IPS DF 6.9 (cell line): ENCODE measurements around the gene TAS2R7.

Experiments used
- DNase-seq: peaks from one replicate; pipeline ENCODE4 v3.0.0-alpha.2; 2013; ENCODE audit warnings: low read depth, low spot score
- H3K27ac ChIP-seq: one replicate; pipeline ENCODE4 v1.5.1; 2013; ENCODE audit warnings: low read length, control low read depth
- H3K27me3 ChIP-seq: 2 replicates; pipeline ENCODE4 v1.6.1; 2013; ENCODE audit warnings: mild to moderate bottlenecking, low read length; ENCODE audit not compliant: control insufficient read depth, insufficient read depth
- H3K36me3 ChIP-seq: 2 replicates; pipeline ENCODE4 v1.6.1; 2013; ENCODE audit warnings: low read length; ENCODE audit not compliant: control insufficient read depth, insufficient read depth
- H3K4me1 ChIP-seq: 2 replicates; pipeline ENCODE4 v1.6.1; 2013; ENCODE audit warnings: low read length; ENCODE audit not compliant: control insufficient read depth, insufficient read depth
- H3K4me3 ChIP-seq: 2 replicates; pipeline ENCODE4 v1.5.1; 2013; ENCODE audit warnings: mild to moderate bottlenecking, low read length
- H3K9me3 ChIP-seq: 2 replicates; pipeline ENCODE4 v1.6.1; 2013; ENCODE audit warnings: low read length, inconsistent platforms; ENCODE audit not compliant: control insufficient read depth, insufficient read depth
- whole genome bisulfite sequencing: extraction: QIAGEN DNeasy Blood & Tissue Kit; methylation state at CpG from one replicate; pipeline ENCODE4 v1.1.7; 2013; ENCODE audit warnings: mixed read lengths, missing lambda C conversion rate; ENCODE audit not compliant: insufficient read length, insufficient coverage; 5-methylcytosine and 5-hydroxymethylcytosine counted together

Gene TAS2R7, protein sequence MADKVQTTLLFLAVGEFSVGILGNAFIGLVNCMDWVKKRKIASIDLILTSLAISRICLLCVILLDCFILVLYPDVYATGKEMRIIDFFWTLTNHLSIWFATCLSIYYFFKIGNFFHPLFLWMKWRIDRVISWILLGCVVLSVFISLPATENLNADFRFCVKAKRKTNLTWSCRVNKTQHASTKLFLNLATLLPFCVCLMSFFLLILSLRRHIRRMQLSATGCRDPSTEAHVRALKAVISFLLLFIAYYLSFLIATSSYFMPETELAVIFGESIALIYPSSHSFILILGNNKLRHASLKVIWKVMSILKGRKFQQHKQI

DNA sequence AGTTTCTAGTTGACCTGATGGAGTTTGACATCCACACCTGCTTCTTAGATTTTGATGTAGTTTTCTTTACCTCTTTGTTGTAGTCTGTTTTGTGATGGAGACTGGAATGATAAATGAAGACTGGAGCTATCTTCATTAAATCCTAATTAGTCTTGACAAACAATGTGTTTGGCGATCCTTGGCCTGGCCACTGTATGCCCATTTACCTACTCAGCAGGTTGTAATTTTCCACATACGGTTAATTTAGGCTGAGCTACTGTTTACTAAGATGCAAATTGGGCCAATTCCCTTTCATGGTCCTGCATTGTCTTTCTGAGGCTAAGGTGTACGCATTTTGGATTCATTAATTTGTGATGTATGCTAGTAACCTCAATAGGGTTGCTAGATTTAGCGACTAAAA is at the start of gene TAS2R7:
Gene TAS2R7, minus strand, starts transcription at position 41 of the 400 bp plus-strand sequence. CDS start 57 bp downstream, outside the sequence.
- Histone ChIP-seq H3K4me1 (no peaks in the 10 kb centered on the region), H3K27ac (no peak within 1 kb of the TSS), H3K4me3 (no peak within 1 kb of the TSS), H3K9me3 (no peaks in the 10 kb centered on the region), H3K27me3 (no peaks in the 10 kb centered on the region), H3K36me3 (no peaks in the 10 kb centered on the region)
- DNase-seq = no peak
- WGBS = no CpG with 5 or more reads among the region's 4 CpGs

DNA sequence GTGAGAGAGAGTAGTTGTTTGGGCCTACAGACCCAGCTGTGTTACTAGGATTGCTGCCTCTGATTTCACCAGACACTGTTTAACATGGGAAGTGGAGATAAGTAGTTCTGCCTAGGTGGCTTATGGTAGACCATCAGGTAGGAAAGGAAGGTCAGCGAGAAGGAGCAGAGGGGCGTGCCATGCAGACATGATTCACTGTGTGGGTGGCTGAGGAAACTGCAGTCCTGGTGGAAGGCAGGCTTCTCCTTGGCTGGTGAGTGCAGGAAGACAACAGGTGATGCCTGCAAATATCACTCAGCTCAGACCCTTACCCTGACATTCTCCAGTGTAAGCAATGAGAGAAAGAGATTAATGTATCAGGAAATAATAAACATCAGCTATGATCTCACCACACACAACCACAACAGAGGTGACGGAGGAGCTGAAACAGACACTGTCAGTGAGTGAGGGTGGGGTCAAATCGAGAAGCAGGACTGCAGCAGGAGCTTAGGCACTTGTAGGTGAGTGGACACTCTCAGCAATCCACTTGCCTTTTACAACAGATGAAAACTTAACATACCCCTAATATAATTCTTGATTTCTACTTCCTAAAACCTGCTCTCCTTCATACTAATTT is 48.9 kb upstream of the TAS2R7 start:
- Histone ChIP-seq H3K36me3 (0 out of 2 replicates have a peak, but pooled peaks cover 3% of the 10 kb centered on the region), H3K27me3 (no peaks in the 10 kb centered on the region), H3K9me3 (peaks cover 8% of the 10 kb centered on the region), H3K4me3 (no peak overlapping the region), H3K27ac (no peak overlapping the region), H3K4me1 (no peaks in the 10 kb centered on the region)
- no CpG with 5 or more reads among the region's 4 CpGs for WGBS
- DNase-seq = no peak

DNA sequence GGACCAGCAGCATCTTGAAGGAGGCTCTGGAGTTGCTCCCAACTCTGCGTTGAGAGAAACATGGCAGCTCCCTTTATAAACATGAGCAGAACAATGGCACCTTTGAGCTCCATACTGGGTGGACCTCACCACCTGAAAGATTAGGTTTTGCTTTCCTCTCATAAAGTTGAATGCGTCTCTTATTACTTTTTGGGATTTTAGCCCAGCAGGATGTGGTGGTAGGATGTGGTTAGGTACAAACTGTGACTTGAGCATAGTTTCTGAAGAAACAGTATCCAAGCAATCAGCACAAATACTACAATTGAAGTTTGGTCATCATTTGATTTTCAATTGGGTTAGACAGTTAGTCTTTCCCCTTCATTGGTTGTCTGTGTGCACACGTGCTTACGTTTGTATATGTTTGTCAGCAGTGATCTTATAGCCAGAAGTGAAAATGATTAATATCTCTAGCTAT is 47.0 kb upstream of the TAS2R7 start, which contains the start of gene PRR4:
Gene PRR4, minus strand, starts transcription at position 51 of the 454 bp plus-strand sequence. Its CDS starts 38 bp downstream, at position 13.
- H3K9me3 ChIP-seq = peaks cover under 1% of the 10 kb centered on the region; the same call in 1 of the 2 replicates
- H3K27ac ChIP-seq = no peak within 1 kb of the TSS
- no peak within 1 kb of the TSS for H3K4me3 ChIP-seq
- no peaks in the 10 kb centered on the region for H3K4me1 ChIP-seq
- no peaks in the 10 kb centered on the region for H3K27me3 ChIP-seq
- no peaks in the 10 kb centered on the region for H3K36me3 ChIP-seq
- DNase-seq = no peak
- no CpG with 5 or more reads among the region's 4 CpGs for WGBS

DNA sequence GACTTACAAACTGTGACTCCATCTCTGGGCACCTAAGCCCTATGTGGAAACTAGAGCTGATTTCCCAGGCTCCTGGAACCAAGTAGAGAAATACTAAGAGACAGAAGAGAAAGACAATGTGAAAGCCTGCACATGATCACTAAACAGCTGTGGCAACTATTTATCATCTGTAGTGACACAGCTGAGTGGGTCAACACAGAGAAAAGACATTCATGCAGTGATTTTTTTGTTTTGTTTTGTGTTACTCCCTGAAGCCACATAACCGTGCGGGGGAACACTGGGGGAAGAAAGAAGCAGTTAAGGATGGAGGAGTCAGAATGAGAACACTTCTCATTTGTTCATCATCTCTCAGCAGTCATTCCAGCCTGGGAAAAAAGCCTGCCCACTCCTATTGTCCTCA is 45.3 kb upstream of the TAS2R7 start:
- Histone ChIP-seq H3K27ac (no peak overlapping the region), H3K27me3 (no peaks in the 10 kb centered on the region), H3K4me3 (no peak overlapping the region), H3K9me3 (no peaks in the 10 kb centered on the region), H3K4me1 (no peaks in the 10 kb centered on the region), H3K36me3 (no peaks in the 10 kb centered on the region)
- no CpG with 5 or more reads among the region's 2 CpGs for WGBS
- no peak for DNase-seq

DNA sequence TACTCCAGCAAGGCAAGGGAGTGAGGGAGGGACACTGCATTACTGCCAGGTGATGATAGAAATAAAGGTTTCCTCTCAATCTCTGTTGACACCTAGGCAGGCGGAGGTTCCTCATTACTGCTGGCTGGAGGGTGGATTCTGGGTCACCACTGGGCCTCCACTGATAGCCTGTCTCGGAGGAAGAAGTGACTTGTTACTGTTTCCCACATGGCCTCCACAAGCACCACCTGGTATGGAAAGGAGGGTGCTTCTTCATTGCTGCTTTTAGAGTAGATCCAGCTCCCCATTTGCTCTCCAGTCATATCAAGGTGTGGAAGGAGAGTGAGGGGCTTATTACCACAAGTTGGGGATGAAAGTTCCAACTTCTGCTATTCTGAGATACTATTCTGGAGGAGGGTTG is 40.4 kb upstream of the TAS2R7 start:
- Histone ChIP-seq H3K9me3 (no peaks in the 10 kb centered on the region), H3K4me1 (no peaks in the 10 kb centered on the region), H3K36me3 (no peaks in the 10 kb centered on the region), H3K4me3 (no peak overlapping the region), H3K27ac (no peak overlapping the region), H3K27me3 (no peaks in the 10 kb centered on the region)
- no peak for DNase-seq
- no CpG with 5 or more reads among the region's 2 CpGs for WGBS

DNA sequence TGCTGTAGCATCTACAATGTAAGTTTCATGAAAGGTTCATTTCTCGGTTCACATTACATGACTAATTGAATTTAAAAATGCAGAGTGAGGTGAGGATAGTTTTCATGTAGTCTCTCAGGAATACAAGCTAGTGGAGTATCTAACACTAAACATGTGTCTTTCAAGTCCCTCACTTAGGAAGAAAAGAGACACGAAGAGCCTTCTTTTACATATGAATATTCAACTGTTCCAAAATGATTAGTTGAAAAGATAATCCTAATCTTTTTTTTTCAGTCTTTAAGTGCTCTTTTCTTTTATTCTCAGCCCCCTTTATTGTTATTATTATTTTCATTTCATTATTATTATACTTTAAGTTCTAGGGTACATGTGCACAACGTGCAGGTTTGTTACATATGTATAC is 36.0 kb upstream of the TAS2R7 start:
- Histone ChIP-seq H3K27ac (no peak overlapping the region), H3K9me3 (no peaks in the 10 kb centered on the region), H3K36me3 (no peaks in the 10 kb centered on the region), H3K27me3 (no peaks in the 10 kb centered on the region), H3K4me3 (no peak overlapping the region), H3K4me1 (no peaks in the 10 kb centered on the region)
- DNase-seq = no peak
- WGBS = no CpG with 5 or more reads among the region's 3 CpGs

DNA sequence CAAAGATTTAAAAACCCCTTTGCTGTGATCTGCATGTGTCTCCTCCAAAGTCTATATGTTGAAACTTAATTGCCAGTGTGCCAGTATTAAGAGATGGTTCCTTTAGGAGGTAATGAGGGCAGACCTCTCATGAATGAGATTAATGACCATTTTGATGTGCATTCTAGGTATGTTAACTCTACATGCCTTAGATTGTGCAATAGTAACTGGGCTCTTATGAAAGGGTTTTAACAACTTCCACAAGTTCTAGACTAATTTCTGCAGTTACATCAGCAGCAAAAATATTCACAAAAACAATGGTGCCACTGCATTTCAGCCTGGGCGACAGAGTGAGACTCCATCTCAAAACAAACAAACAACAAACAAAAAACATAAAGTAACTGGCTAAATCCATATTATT is 27.6 kb upstream of the TAS2R7 start:
- H3K4me1 ChIP-seq = no peaks in the 10 kb centered on the region
- H3K4me3 ChIP-seq = no peak overlapping the region
- H3K9me3 ChIP-seq = no peaks in the 10 kb centered on the region
- DNase-seq = no peak
- no CpG with 5 or more reads among the region's 1 CpG for WGBS
- no peak overlapping the region for H3K27ac ChIP-seq
- H3K27me3 ChIP-seq = no peaks in the 10 kb centered on the region
- no peaks in the 10 kb centered on the region for H3K36me3 ChIP-seq

DNA sequence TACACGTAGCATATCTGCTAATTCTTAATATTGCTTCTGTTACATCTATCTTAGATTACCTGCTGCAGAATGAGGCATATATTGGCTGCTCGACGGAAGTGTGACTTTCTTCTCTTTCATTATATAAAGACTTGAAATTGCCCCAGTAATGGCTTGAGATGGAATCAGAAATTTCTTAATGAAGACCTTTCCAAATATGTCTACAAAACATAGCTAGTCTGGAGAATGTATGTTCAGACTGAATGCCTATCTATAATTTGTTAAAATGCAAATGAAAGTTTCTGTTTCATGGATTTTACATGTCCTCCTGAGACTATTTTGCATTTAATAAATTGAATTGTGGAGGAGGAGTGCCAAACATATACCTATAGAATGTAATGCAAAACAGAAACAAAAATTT is 23.8 kb upstream of the TAS2R7 start, which contains the start of gene TAS2R10:
Gene TAS2R10, minus strand, starts transcription at position 101 of the 400 bp plus-strand sequence. Its CDS starts 89 bp downstream, at position 12.
- no peaks in the 10 kb centered on the region for H3K27me3 ChIP-seq
- H3K4me3 ChIP-seq = no peak within 1 kb of the TSS
- H3K9me3 ChIP-seq = no peaks in the 10 kb centered on the region
- H3K36me3 ChIP-seq = no peaks in the 10 kb centered on the region
- no peak for DNase-seq
- WGBS = no CpG with 5 or more reads among the region's 3 CpGs
- H3K4me1 ChIP-seq = no peaks in the 10 kb centered on the region
- H3K27ac ChIP-seq = no peak within 1 kb of the TSS

DNA sequence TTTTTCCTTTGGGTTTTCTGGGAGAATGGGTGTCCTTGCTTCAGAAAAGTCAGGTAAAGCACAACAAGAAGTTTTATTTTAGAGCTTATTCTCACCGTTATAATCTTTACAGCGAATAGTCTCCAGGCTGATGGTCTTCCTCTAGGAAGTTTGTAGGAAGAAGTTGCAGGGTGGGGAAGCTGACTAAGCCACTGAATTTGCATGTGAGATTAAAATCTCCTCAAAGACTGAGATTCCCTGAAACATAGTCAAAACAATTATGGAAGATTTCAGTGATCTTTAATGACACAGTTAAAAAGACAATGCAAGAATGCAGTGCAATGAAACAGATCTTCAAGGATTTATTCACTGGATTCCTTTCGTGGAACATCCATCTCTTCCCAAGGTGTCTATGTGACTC is 22.5 kb upstream of the TAS2R7 start:
- DNase-seq = no peak
- no peaks in the 10 kb centered on the region for H3K27me3 ChIP-seq
- H3K4me3 ChIP-seq = no peak overlapping the region
- WGBS = no CpG with 5 or more reads among the region's 3 CpGs
- no peaks in the 10 kb centered on the region for H3K9me3 ChIP-seq
- no peaks in the 10 kb centered on the region for H3K4me1 ChIP-seq
- H3K27ac ChIP-seq = no peak overlapping the region
- H3K36me3 ChIP-seq = no peaks in the 10 kb centered on the region

DNA sequence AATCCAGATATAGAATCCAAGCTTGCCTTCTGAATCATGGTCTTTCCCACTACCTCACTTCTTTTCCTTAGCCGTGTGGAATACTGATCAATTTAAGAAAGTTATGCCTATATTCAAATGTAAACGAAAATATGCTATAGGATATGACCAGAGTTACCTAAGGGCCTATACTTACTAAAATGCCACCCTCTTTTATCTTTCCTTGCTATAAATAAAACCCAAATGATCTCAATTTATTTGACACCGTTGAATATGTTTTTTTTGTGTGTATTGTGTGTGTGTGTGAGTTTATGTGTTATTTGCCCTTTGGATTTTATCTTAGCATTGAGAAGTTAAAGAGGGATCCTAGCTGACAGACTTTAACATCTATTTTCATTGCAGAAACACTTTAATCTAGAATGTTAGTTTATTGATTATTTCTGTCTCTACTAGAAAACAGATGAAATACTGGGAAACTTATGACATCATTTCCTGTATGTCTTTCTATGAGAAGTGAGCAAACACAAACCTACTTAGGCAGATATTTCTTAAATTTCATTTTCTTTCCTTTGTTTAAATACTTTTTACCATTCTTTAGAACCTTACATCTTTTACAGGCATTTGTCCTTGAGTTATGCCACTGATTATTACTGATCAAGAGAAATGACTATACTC is 9.6 kb upstream of the TAS2R7 start:
- Histone ChIP-seq H3K4me1 (no peaks in the 10 kb centered on the region), H3K27ac (no peak overlapping the region), H3K4me3 (no peak overlapping the region), H3K9me3 (no peaks in the 10 kb centered on the region), H3K36me3 (no peaks in the 10 kb centered on the region), H3K27me3 (no peaks in the 10 kb centered on the region; the same call in 1 of the 2 replicates)
- 100% methylated on average over 1 of the region's 3 CpGs for WGBS
- DNase-seq = no peak
